HG03108 (cell line): ENCODE data around the gene CYP46A1.

Experiments
- ATAC-seq: cut with Tn5 transposase; IDR thresholded peaks from one replicate; pipeline ENCODE4 v1.9.1; 2021; ENCODE audit warnings: moderate library complexity; ENCODE audit not compliant: unreplicated experiment

Gene CYP46A1

DNA sequence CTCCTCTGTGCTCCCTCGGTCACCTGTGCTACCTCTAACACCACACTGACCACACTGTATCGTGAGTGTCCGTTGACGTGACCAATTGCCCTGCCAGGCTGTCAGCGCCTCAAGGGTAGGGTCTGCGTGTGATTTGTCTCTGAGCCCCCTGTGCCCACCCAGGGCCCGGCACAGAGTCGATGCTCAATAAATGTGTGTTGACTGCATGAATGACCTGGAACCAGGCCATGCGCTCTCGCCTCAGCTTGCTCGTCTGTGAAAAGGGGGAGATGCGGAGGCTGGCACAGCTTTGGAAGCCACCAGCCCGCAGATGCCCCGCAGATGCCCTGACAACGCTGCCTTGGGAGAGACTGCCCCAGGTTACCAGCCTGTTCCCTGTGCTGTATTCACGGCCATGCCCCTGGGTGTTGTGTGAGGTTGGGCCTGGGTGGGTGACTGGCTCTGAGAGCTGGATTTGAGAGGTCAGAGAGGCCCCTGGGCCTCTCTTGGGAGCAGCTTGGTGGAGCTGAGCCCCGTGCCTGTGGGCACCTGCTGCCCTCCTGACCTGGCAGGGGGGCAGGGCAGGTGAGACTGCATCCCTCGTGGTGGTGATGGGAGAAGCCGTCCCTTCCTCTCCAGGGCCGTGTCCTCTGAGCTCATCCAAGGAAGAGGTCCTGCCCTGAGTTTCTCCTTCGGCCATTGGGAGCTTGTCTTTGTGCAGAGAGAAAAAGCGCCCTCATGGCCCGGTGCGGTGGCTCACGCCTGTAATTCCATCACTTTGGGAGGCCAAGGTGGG lies 43.2 kb downstream of the CYP46A1 start:
- no peak for ATAC-seq

- no peak for ATAC-seq
Measured at GRCh38 chr14:99728231-99728920, 44.3 kb downstream of the CYP46A1 start.

DNA sequence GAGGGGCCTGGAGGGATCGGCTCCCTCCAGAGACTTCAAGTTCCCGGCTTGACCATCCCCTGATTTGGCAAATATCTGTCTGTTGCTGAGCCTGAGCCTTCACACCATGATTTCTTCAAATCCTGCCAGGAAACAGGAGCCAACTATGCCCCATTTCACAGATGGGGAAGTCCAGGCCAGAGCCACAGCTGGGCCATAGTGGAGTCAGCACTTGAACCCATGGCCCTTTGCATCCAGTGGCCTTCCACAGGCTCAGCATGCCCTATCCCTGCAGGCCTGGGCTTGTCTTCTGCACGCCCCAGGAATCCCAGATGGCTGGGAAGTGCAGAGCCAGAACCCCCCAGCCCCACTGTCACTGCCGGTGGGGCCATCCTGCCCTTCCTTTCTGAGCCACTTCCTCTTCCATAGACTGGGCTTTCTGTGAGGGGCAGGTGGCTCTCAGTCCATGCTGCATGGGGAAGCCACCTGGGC lies 44.9 kb downstream of the CYP46A1 start:
- no peak for ATAC-seq

DNA sequence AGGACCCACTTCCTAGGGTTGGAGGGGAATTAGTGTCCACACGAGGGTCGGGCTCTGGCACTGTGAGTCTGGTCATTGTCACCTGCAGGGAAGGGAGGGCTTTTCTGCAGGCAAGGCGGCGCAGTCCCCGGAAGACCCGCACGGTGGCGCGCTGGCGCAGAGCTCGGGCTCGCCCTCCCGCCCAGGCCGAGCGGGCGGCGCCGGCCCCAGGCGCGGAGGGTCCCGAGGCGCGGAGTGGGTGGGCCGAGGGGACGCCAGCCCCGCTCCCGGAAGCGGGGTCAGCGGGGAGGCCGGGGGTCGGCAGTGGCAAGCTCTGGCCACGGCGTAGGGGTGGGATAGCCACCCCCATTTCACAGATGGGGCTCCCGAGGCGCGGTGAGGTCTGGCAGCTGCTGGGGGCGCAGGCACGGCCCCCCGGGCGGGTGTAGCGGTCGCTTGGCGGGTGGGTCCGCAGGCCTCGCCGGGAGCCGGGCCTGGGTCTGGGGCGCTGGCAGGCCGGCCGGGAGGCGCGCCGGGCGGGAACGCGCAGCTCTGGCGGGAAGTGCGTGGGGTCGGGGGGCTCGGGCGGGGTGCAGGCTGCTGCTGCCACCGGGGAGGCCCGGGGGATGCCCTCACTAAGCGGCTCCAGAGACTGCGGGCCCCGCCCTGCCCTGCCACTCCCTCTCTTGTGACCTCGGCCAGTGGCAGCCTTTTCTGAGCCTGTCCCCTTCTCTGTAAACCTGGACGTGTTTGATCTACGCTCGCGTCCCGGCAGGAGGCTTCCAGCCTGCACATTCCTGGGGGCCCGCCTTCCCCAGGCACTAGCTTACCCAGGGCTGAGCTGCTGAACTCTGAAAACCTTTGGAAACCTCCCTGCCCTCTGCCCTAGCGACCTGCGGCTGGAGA lies 46.1 kb downstream of the CYP46A1 start:
- no peak for ATAC-seq

DNA sequence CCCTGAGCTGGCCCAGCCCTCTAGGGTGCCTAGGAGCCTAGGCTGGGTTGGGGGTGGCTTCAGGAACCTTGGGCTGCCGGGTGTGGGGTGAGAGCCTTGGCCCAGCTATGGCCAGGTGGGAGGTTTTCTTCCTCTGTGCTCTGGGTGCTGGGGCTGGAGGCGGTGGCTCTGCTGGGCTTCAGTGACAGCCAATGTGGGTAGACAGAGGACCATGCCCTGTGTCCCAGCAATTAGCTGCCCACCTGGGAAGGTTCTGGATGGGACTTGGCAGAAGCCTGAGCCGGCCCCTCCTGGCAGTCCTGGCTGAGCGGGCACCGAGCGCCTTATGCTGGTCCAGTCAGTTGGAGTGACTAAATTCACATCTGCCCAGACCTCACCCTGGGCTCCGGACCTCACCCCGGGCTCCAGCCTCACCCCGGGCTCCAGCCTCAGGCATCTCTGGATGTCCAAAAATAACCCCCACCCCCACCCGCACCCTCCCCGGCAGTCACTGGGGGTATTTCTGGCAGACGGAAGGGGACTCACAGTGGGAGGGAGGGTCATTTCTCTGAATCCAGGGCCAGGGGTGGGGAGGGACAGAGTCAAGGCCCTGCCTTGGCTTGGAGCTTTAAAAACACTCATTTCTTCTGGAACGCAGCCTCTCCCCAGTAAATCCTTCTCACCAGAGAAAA lies 46.9 kb downstream of the CYP46A1 start:
- no peak for ATAC-seq

DNA sequence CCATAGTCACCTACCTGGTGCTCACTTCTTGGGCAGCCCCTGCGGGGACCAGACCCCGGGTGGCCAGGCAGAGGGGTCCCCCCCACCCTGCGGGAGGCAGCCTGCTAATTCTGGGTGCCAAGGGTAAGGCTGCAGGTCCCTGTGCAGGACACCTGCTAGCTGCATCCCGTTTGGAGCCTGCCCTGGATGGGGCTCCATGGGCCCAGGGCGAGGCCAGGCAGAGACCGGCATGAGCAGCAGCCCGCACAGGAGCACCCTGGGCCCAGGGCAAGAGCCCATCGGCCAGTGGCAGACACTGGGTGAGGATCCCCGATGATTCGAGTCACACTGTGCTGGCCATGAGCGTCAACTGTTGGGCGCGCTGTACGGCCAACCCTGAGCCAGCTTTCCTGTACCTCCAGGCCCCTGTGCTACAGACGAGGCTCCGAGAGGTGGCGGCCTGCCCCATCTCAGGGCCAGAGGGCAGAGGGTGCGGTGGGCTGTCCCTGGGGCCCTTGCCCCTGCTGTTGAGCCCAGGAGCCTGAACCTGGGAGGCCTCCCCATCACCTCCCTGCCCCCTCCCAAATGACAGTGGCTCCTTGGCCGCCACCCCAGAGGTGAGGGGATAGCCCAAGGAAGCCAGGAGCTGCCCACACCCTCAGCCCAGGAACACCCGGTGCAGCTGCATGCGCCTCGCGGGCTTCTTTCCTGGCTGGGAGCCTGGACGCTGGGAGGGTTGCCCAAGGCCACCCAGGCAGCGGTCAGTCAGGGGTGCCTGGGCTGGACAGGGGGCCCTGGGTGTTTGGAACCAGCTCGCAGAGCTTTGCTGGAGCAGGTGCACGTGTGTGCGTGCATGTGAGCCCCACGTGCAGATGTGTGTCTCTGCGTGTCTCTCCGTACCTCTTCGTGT lies 47.7 kb downstream of the CYP46A1 start:
- no peak for ATAC-seq

- ATAC-seq, result no peak
Measured at GRCh38 chr14:99732436-99733210, 48.5 kb downstream of the CYP46A1 start.

- no peak for ATAC-seq
Measured at GRCh38 chr14:99733211-99733539, 49.1 kb downstream of the CYP46A1 start.

- ATAC-seq, result no peak
Measured at GRCh38 chr14:99733540-99734405, 49.7 kb downstream of the CYP46A1 start.

GRCh38 chr14:99734406-99735051 lies 50.4 kb downstream of the CYP46A1 start:
- no peak for ATAC-seq

DNA sequence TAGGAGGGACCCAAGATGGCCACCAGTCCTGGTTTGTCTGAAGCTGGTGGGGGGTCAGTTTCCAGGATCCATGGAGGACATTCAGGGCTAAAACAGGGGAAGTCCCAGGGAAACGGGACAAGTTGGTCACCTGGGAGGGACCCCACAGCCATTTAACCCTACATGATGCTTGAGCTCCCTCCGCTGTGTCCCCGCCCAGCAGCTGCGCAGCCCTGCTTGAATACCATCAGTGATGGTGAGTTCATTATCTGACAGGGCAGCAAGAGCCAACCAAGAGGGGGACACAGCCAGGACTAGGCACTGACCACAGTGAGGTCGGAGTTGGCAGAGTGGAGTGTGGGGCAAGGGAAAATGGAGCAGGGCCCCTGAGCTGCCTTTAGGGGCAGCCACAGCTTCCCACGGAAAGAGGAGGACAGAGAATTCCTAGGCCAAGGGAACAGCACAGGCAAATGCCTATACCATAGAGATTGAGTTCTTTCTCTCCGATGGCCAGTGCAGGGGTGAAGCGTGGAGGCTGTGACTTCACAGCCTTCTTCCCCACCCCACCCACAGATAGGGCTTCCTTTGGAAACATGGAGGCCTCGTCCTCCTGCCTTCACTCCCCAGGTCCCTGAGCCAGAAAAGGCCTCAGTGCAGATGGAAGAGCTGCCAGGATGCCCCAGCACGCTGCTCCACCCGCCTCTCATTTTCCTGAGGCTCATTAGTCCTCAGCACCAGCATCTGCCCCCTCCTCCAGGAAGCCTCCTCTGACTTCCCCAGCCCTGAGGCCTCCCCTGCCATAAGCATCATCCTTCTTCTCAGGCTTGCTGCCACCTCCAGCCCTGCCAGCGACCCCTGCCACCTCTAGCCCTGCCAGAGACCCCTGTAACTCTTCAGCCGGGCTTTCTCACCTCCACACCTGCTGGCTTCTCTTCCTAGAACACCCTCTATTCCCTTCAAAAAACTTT lies 51.4 kb downstream of the CYP46A1 start:
- ATAC-seq, result no peak

GRCh38 chr14:99736603-99737371 lies 52.7 kb downstream of the CYP46A1 start:
- no peak for ATAC-seq

DNA sequence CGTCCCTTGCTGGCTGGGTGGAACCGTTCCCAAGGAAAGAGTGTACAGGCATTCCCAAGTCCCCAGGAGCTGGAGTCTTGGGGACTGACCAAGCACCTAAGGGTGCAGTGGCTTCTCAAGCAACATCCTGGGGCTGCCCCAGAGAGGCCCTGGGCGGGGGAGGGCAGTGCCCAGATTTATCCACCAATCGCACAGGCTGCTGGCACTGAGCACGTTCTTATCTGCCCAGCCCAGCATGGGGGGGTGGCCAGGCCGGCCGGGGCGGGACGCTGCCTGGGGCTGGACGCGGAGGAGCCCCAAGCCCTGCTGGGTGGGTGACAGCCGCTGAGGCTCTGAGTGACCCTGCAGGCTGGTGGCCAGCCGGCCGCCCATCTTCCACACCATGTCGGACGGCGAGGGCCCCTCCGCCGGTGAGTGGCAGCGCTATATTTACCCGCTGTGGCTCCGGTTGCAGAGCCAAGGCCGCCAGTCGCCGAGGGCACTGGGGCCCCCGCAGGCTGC lies 53.4 kb downstream of the CYP46A1 start:
- ATAC-seq, result no peak

- ATAC-seq, result no peak
Measured at GRCh38 chr14:99737956-99738667, 54.0 kb downstream of the CYP46A1 start.

- no peak for ATAC-seq
Measured at GRCh38 chr14:99740411-99740810, 56.3 kb downstream of the CYP46A1 start.
